Keratinocyte (primary cell): Measurements from ENCODE around the gene DACH1.

Experiments
- CTCF ChIP-seq, 3 experiments: IDR thresholded peaks in 1 of 3; conservative IDR thresholded peaks in 1 of 3; optimal IDR thresholded peaks in 1 of 3; 2 replicates in 2 of 3; 3 replicates in 1 of 3; pipeline versions ENCODE3 to v1.5.1; 2011; ENCODE audit warnings: low read length in 3 of 3, mild to moderate bottlenecking in 3 of 3, moderate library complexity in 2 of 3, control low read depth in 1 of 3, inconsistent platforms in 1 of 3; ENCODE audit not compliant: insufficient read depth in 2 of 3; ENCODE audit errors: extremely low read depth in 1 of 3
- EZH2 ChIP-seq: IDR thresholded peaks from one replicate; pipeline ENCODE4 v1.6.1; 2012; ENCODE audit warnings: inconsistent platforms, mild to moderate bottlenecking, low read length, moderate library complexity

GRCh38 chr13:71394176-71394575, 472.8 kb downstream of the DACH1 start:
- no peak for TF ChIP-seq CTCF (optimal IDR thresholded peaks at IDR 0.05 in 1 of 3, IDR thresholded peaks at IDR 0.05 in 1 of 3, conservative IDR thresholded peaks at IDR 0.05 in 1 of 3; ENCODE audit: extremely low read depth in 1 of 3, insufficient read depth in 2 of 3, low read length in 3 of 3)
- TF ChIP-seq EZH2: no peak
